B cell (primary cell): Measurements from ENCODE around the gene LRRC10B. TPM values are rescaled to one million over a fixed set of nuclear protein-coding genes. Genes with fewer than 3 reads are reported as not detected.

Experiments
- ATAC-seq: fragments of 200-7000 bp; cut with Tn5 transposase; one replicate; pipeline ENCODE4 v1.10.0; 2021; ENCODE audit warnings: low read depth, mild to moderate bottlenecking, moderate number of reproducible peaks, moderate library complexity
- CTCF ChIA-PET: fragments of 350-600 bp; sonication (Branson Sonifier 250); formaldehyde crosslinking; loops from one replicate; lab custom pipeline; 2021; ENCODE audit warnings: antibody characterized with exemption, inconsistent platforms; lab: Charles Lee
- POLR2A ChIA-PET: fragments of 350-600 bp; sonication (Branson Sonifier 250); formaldehyde crosslinking; loops from one replicate; lab custom pipeline; 2021; ENCODE audit warnings: antibody characterized with exemption; lab: Charles Lee
- DNase-seq: peaks from one replicate; pipeline ENCODE4 v3.0.0; 2013
- H2AFZ ChIP-seq: 2 replicates; pipeline ENCODE4 v1.6.1; 2012; ENCODE audit warnings: mild to moderate bottlenecking, low read depth, low read length; ENCODE audit not compliant: insufficient read depth, poor library complexity, severe bottlenecking
- H3K27ac ChIP-seq, 2 donors: 1 replicate in 1 of 2; 2 replicates in 1 of 2; pipeline ENCODE4 v1.5.1; 2012 to 2013; ENCODE audit warnings: low read length in 2 of 2, mild to moderate bottlenecking in 2 of 2, moderate library complexity in 1 of 2
- H3K27me3 ChIP-seq, 4 experiments: fragments of 200-600 bp in 1 of 4; sonication (generic) in 1 of 4; replicated peaks in 1 of 4; 1 replicate in 2 of 4; 2 replicates in 2 of 4; pipeline versions ENCODE4 v1.6.1 to v1.7.0; 2013 to 2016; ENCODE audit warnings: low read length in 3 of 4, mild to moderate bottlenecking in 2 of 4, mixed read lengths in 1 of 4, moderate library complexity in 1 of 4; ENCODE audit not compliant: insufficient read depth in 4 of 4, control insufficient read depth in 3 of 4; ENCODE audit errors: control extremely low read depth in 1 of 4
- H3K36me3 ChIP-seq, 2 experiments: replicated peaks in 1 of 2; 1 replicate in 1 of 2; 2 replicates in 1 of 2; pipeline versions ENCODE4 v1.6.1 to v1.7.1; 2013; ENCODE audit warnings: low read length in 1 of 2; ENCODE audit not compliant: insufficient read depth in 2 of 2, control insufficient read depth in 1 of 2; ENCODE audit errors: control extremely low read depth in 1 of 2, extremely low read depth in 1 of 2
- H3K4me1 ChIP-seq, 2 donors: fragments of 200-600 bp in 1 of 2; sonication (generic) in 1 of 2; 1 replicate in 1 of 2; 2 replicates in 1 of 2; pipeline versions ENCODE4 v1.5.1 to v1.6.1; 2013 to 2017; ENCODE audit warnings: low read length in 2 of 2; ENCODE audit not compliant: control insufficient read depth in 2 of 2, insufficient read depth in 2 of 2
- H3K4me2 ChIP-seq: replicated peaks from 2 replicates; pipeline ENCODE3; 2012; ENCODE audit warnings: mild to moderate bottlenecking, low read depth, low read length; ENCODE audit not compliant: poor library complexity, severe bottlenecking
- H3K4me3 ChIP-seq, 5 experiments: fragments of 200-600 bp in 1 of 5; sonication (generic) in 1 of 5; 1 replicate in 3 of 5; 2 replicates in 2 of 5; pipeline versions ENCODE4 v1.5.1 to v1.7.0; 2011 to 2016; ENCODE audit warnings: low read length in 4 of 5, mild to moderate bottlenecking in 4 of 5, low read depth in 2 of 5, control low read depth in 1 of 5, moderate library complexity in 1 of 5; ENCODE audit not compliant: insufficient read depth in 1 of 5; ENCODE audit errors: control extremely low read depth in 1 of 5, extremely low read depth in 1 of 5
- H3K79me2 ChIP-seq: fragments of 200-600 bp; sonication (generic); one replicate; pipeline ENCODE4 v1.6.0; 2016; ENCODE audit warnings: low read length; ENCODE audit not compliant: control insufficient read depth, insufficient read depth
- H3K9ac ChIP-seq: fragments of 200-600 bp; sonication (generic); 2 replicates; pipeline ENCODE4 v1.6.1; 2017; ENCODE audit warnings: mild to moderate bottlenecking, low read length, moderate library complexity
- H3K9me3 ChIP-seq, 3 donors: one replicate each; pipeline versions ENCODE4 v1.6.1 to v1.7.1; 2013; ENCODE audit warnings: low read length in 2 of 3; ENCODE audit not compliant: control insufficient read depth in 2 of 3, insufficient read depth in 1 of 3; ENCODE audit errors: control extremely low read depth in 1 of 3
- H4K20me1 ChIP-seq: 2 replicates; pipeline ENCODE4 v1.6.0; 2012; ENCODE audit warnings: mild to moderate bottlenecking, low read length; ENCODE audit not compliant: insufficient read depth, control insufficient read depth, poor library complexity, severe bottlenecking
- H3K27ac Mint-ChIP-seq: one replicate; pipeline ENCODE4 v1.8.0; 2021; ENCODE audit warnings: mixed read lengths
- H3K27me3 Mint-ChIP-seq: one replicate; pipeline ENCODE4 v1.8.0; 2021; ENCODE audit warnings: mixed read lengths
- H3K4me1 Mint-ChIP-seq: one replicate; pipeline ENCODE4 v1.8.0; 2021; ENCODE audit warnings: mixed read lengths
- H3K4me3 Mint-ChIP-seq: one replicate; pipeline ENCODE4 v1.8.0; 2021; ENCODE audit warnings: mixed read lengths
- H3K9me3 Mint-ChIP-seq: one replicate; pipeline ENCODE4 v1.8.0; 2022; ENCODE audit warnings: mixed read lengths; ENCODE audit not compliant: insufficient read depth
- EZH2 ChIP-seq: IDR thresholded peaks from 2 replicates; pipeline ENCODE4 v1.6.1; 2012; ENCODE audit warnings: borderline replicate concordance, low read depth, mild to moderate bottlenecking, moderate library complexity, low read length; ENCODE audit not compliant: insufficient read depth, poor library complexity, severe bottlenecking
- WGBS: methylation state at CpG from one replicate; pipeline ENCODE4 v1.1.5; 2013; ENCODE audit warnings: missing lambda C conversion rate; ENCODE audit not compliant: insufficient coverage; 5-methylcytosine and 5-hydroxymethylcytosine counted together
- intact Hi-C: fragments of 100-400 bp; cut with micrococcal nuclease; formaldehyde crosslinking; loops from one replicate; pipeline ENCODE4 v1.10.0; 2022
- polyA plus RNA-seq: library from polyadenylated mRNA; depleted of rRNA; stranded (reverse); fragments of >200 nt; gene quantifications from 2 replicates; pipeline ENCODE4 v1.2.3, GENCODE V29; 2012
- total RNA-seq, 2 donors: library from RNA; stranded (reverse); fragments of 120-200 nt in 1 of 2; gene quantifications; 1 replicate in 1 of 2; 2 replicates in 1 of 2; pipeline versions ENCODE4 v1.2.3 to v1.2.4, GENCODE V29; 2013 to 2022
- TF ChIP-seq, protein P1 (sequence below): fragments of 200-600 bp; IDR thresholded peaks from one replicate; pipeline ENCODE4 v1.8.0; 2022; ENCODE audit warnings: antibody characterized with exemption, mild to moderate bottlenecking

LRRC10B gene
- total and polyA plus RNA-seq, 2 donors (not counting 1 experiment from before 2014, with no cell fraction given), result 0.15 TPM; not detected in 1

- intact Hi-C loops, result no loop called here
- peaks cover 0 to 7% of the 10 kb centered on the region in 2 donors for H3K4me1 ChIP-seq
Observed at GRCh38 chr11:61550665-61551227, 42.2 kb downstream of the LRRC10B start.

DNA sequence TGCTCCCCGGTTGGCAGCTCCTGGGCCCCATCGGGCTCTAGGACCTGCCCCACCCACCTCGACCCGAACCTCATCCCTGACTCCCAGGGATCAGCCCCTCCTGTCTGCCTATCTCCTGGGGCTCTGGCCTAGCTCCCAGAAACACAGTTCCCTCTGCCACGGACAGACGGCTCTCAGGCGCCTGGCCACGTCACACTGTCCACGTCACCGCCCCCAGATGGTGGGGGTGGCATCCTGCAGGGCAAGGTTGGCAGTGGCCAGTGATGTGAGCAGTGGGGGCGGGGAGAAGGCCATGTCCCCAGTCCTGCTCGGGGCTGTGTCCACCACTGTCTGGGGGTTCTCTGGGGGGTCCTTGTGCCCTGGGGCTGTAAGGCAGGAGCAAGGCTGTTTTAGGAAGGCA is 43.1 kb downstream of the LRRC10B start:
- WGBS, result 77% methylated on average over 12 of the region's 12 CpGs
- Histone ChIP-seq H2AFZ (no peak overlapping the region), H3K27ac (no peak overlapping the region), H3K4me3 (no peak overlapping the region), H3K4me1 (peaks cover 0 to 8% of the 10 kb centered on the region in 2 donors), H3K27me3 (peaks cover 0 to 40% (median 6%) of the 10 kb centered on the region in 4 experiments), H3K36me3 (no peaks in the 10 kb centered on the region), H3K9ac (no peak overlapping the region), H3K9me3 (no peaks in the 10 kb centered on the region), H4K20me1 (no peaks in the 10 kb centered on the region), H3K79me2 (no peaks in the 10 kb centered on the region), H3K4me2 (no peak overlapping the region)
- Mint-ChIP-seq H3K4me3 (no peak overlapping the region), H3K27me3 (peaks cover 33% of the 10 kb centered on the region), H3K27ac (no peak overlapping the region), H3K4me1 (peaks cover 6% of the 10 kb centered on the region), H3K9me3 (no peaks in the 10 kb centered on the region)
- ChIA-PET POLR2A (no interaction called here), CTCF (no interaction called here)
- no peak for TF ChIP-seq EZH2
- TF ChIP-seq, protein P1, sequence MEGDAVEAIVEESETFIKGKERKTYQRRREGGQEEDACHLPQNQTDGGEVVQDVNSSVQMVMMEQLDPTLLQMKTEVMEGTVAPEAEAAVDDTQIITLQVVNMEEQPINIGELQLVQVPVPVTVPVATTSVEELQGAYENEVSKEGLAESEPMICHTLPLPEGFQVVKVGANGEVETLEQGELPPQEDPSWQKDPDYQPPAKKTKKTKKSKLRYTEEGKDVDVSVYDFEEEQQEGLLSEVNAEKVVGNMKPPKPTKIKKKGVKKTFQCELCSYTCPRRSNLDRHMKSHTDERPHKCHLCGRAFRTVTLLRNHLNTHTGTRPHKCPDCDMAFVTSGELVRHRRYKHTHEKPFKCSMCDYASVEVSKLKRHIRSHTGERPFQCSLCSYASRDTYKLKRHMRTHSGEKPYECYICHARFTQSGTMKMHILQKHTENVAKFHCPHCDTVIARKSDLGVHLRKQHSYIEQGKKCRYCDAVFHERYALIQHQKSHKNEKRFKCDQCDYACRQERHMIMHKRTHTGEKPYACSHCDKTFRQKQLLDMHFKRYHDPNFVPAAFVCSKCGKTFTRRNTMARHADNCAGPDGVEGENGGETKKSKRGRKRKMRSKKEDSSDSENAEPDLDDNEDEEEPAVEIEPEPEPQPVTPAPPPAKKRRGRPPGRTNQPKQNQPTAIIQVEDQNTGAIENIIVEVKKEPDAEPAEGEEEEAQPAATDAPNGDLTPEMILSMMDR, result no peak
- DNase-seq (no peak), ATAC-seq (no peak)
- intact Hi-C loops, result no loop called here

More at GRCh38 chr11:61550665-61551227, 42.2 kb downstream of the LRRC10B start:
- Mint-ChIP-seq H3K9me3 (no peaks in the 10 kb centered on the region), H3K4me1 (peaks cover 6% of the 10 kb centered on the region), H3K27me3 (peaks cover 26% of the 10 kb centered on the region), H3K4me3 (no peak overlapping the region), H3K27ac (no peak overlapping the region)
- no peak for DNase-seq
- Histone ChIP-seq H3K27ac (no peak overlapping the region), H3K4me3 (no peak overlapping the region), H3K9me3 (no peaks in the 10 kb centered on the region), H3K4me2 (no peak overlapping the region), H4K20me1 (no peaks in the 10 kb centered on the region), H2AFZ (no peak overlapping the region), H3K9ac (no peak overlapping the region), H3K79me2 (no peaks in the 10 kb centered on the region), H3K36me3 (no peaks in the 10 kb centered on the region), H3K27me3 (peaks cover 0 to 31% (median 2%) of the 10 kb centered on the region in 4 experiments)
- POLR2A ChIA-PET, result no interaction called here
- TF ChIP-seq, protein P1, result no peak
- CTCF ChIA-PET, result no interaction called here
- 89% methylated on average over 16 of the region's 18 CpGs for WGBS
- ATAC-seq, result no peak
